Tibial nerve (tissue), 3 donors: ENCODE data around the gene ATP9B.

Experiments
- CTCF ChIP-seq, 5 experiments: fragments of 200-600 bp in 3 of 5; fragments of 450-650 bp in 2 of 5; sonication (generic) in 3 of 5; IDR thresholded peaks; one replicate each; pipeline ENCODE4 v1.5.1; 2016 to 2019; ENCODE audit warnings: antibody characterized with exemption in 5 of 5, mild to moderate bottlenecking in 3 of 5, moderate library complexity in 2 of 5
- POLR2A ChIP-seq, 2 donors: fragments of 450-650 bp; IDR thresholded peaks; one replicate each; pipeline ENCODE4 v1.6.1; 2017; ENCODE audit warnings: antibody characterized with exemption in 2 of 2, mild to moderate bottlenecking in 2 of 2, moderate library complexity in 2 of 2

GRCh38 chr18:79397247-79397829 lies 328.1 kb downstream of the ATP9B start:
- TF ChIP-seq CTCF (IDR thresholded peaks at IDR 0.05) = no peak
- no peak for TF ChIP-seq POLR2A (IDR thresholded peaks at IDR 0.05)
